Measurements from ENCODE around the gene SERPINB3. TPM values are rescaled to one million over a fixed set of nuclear protein-coding genes. Genes with fewer than 3 reads are reported as not detected.

The SERPINB3 gene
- total RNA-seq, 4 donors from 2014 or later, result 7.3 to 66.5 (median 15.8) TPM

DNA sequence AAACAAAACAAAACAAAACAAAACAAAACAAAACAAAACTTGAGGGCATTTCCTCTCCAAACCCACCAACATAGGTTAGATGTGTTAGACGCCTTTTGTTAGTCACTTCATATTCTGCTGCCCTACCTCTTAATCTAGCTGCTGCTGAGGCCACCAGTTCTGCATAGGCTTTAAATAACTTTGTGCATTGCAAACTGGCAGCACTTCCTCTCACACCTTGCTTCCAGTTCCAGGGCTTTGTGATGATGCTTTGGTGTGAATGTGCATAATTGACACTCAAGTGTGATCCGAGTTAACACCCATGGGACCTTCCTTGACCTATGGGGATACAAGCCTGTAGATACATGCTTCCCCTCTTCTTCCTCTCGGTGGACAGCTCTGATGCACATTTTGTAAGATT lies 38.8 kb upstream of the SERPINB3 start:
- intact Hi-C loops (cut with DNase I; ENCODE audit: low total_unique reads), result no loop called here
- TF ChIP-seq, protein P1, sequence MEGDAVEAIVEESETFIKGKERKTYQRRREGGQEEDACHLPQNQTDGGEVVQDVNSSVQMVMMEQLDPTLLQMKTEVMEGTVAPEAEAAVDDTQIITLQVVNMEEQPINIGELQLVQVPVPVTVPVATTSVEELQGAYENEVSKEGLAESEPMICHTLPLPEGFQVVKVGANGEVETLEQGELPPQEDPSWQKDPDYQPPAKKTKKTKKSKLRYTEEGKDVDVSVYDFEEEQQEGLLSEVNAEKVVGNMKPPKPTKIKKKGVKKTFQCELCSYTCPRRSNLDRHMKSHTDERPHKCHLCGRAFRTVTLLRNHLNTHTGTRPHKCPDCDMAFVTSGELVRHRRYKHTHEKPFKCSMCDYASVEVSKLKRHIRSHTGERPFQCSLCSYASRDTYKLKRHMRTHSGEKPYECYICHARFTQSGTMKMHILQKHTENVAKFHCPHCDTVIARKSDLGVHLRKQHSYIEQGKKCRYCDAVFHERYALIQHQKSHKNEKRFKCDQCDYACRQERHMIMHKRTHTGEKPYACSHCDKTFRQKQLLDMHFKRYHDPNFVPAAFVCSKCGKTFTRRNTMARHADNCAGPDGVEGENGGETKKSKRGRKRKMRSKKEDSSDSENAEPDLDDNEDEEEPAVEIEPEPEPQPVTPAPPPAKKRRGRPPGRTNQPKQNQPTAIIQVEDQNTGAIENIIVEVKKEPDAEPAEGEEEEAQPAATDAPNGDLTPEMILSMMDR (IDR thresholded peaks at IDR 0.05), result no peak
- TF ChIP-seq POLR2A (IDR thresholded peaks at IDR 0.05), result no peak
- WGBS, 2 donors, result 72 to 81% methylated on average over 3 of the region's 3 CpGs

DNA sequence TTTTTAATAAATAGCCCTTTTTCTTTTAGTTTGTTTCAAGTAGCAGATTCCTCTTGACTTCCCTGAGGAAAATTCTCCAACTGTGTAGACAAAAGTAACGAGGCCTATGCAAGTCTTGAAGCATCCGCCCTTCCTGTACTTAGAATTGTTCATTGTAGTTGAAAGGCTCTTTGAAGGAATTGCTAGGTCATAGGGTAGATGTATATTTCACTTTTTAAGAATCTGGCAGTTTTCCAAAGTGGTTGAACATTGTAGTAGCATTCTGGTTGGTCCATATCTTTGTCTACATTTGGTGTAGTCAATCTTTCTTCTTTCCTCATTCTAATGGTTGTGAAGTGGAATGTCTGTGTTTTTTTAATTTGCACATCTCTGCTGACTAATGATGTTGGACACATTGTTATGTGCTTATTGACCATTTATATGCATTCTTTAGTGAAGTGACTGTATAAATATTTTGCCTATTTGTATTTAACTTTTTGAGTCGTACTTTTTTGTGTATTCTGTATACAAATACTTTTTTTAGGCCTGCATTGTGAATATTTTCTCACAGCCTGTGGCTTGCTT lies 35.5 kb upstream of the SERPINB3 start:
- WGBS, 2 donors, result 60 to 73% methylated on average over 3 of the region's 3 CpGs
- DNase-seq (ENCODE audit: low spot score in 2 of 2), result no peak
- TF ChIP-seq, protein P1 (IDR thresholded peaks at IDR 0.05), result no peak
- no peak for TF ChIP-seq POLR2A (IDR thresholded peaks at IDR 0.05)
- no peak overlapping the region for H3K4me3 ChIP-seq (ENCODE audit: low read depth, poor library complexity, severe bottlenecking)
- intact Hi-C loops (cut with DNase I; ENCODE audit: low total_unique reads), result no loop called here

More for the DNA sequence above, 38.8 kb upstream of the SERPINB3 start:
- DNase-seq (ENCODE audit: low spot score in 2 of 2), result no peak
- no peak overlapping the region for H3K4me3 ChIP-seq (ENCODE audit: low read depth, poor library complexity, severe bottlenecking)

DNA sequence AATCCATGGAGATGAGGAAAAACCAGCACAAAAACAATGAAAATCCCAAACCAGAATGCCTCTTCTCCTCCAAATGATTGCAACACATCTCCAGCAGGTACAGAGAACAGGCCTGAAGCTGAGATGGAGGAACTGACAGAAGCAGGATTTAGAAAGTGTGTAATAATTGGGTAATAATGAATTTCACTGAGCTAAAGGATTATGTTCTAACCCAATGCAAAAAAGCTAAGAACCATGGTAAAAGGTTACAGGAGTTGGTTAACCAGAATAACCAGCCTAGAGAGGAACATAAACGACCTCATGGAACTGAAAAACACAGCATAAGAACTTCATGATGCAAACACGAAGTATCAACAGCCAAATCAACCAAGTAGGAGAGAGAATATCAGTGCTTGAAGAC lies 27.4 kb upstream of the SERPINB3 start:
- intact Hi-C loops (cut with DNase I; ENCODE audit: low total_unique reads), result no loop called here
- 64 to 67% methylated on average over 2 of the region's 2 CpGs for WGBS, 2 donors
- H3K4me3 ChIP-seq (ENCODE audit: low read depth, poor library complexity, severe bottlenecking), result no peak overlapping the region
- no peak for DNase-seq (ENCODE audit: low spot score in 2 of 2)
- no peak for TF ChIP-seq POLR2A (IDR thresholded peaks at IDR 0.05)
- TF ChIP-seq, protein P1 (IDR thresholded peaks at IDR 0.05), result no peak

DNA sequence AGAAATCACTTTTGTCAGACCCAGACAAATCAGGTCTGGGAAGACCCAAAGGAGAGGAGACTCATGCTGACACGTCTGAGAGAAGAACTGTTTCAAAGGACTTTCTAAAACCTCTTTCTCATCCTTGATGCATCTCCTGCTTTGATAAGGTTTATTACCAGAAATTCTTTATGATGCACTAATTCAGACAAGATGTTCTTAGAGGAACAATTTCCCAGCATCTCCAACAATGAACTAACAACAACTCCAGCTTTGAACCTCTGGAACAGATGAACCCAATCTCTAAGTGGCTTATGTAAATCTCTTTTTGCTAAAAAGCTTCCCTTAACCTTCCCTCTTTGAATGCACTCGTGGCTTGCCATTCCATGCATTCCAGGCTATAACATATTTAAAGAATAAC lies 25.2 kb upstream of the SERPINB3 start:
- DNase-seq (ENCODE audit: low spot score in 2 of 2), result no peak
- TF ChIP-seq, protein P1 (IDR thresholded peaks at IDR 0.05), result no peak
- no peak for TF ChIP-seq POLR2A (IDR thresholded peaks at IDR 0.05)
- intact Hi-C loops (cut with DNase I; ENCODE audit: low total_unique reads), result no loop called here
- no peak overlapping the region for H3K4me3 ChIP-seq (ENCODE audit: low read depth, poor library complexity, severe bottlenecking)
- WGBS, 2 donors, result 47 to 53% methylated on average over 2 of the region's 2 CpGs

DNA sequence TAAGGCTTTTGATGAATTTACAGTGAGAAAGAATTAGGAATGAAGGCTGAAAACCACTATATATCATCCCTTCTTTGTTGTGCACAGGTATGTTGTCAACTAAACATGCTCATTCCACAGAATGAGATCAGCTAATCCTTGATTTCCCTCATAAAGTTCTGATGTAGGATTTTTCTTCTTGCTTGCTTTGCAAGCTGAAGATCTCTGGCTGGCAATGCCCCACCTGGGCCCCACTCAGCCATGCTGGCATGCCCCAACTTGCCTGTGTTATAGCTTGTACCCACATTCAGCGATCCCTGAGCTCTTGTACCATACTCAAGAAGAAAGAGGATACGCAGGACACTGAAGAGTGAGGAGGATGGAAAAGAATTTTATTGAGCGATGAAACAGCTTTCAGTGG lies 23.0 kb upstream of the SERPINB3 start:
- intact Hi-C loops (cut with DNase I; ENCODE audit: low total_unique reads), result no loop called here
- H3K4me3 ChIP-seq (ENCODE audit: low read depth, poor library complexity, severe bottlenecking), result no peak overlapping the region
- WGBS, 2 donors, result 78 to 84% methylated on average over 3 of the region's 3 CpGs
- DNase-seq (ENCODE audit: low spot score in 2 of 2), result no peak
- TF ChIP-seq, protein P1 (IDR thresholded peaks at IDR 0.05), result no peak
- no peak for TF ChIP-seq POLR2A (IDR thresholded peaks at IDR 0.05)

DNA sequence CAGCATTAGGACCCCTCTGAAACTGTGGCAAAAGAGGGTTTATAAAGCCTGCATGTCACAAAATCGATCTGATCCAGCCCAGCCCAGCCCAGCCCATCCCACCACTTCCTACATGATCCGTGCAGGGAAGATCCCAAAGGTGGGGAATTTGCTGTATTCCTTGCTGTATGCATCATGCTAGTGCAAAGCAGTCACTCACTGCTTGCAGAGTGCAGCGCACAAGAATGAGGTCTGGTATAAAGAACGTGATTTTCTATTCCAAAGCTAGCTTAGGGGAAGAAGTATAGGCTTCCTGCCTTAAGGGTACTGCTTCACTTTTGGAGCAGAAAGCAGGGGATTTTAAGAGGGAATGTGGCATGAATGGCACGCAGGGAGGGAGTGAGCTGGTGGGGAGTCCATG lies 22.2 kb upstream of the SERPINB3 start:
- DNase-seq (ENCODE audit: low spot score in 2 of 2), result no peak
- TF ChIP-seq, protein P1 (IDR thresholded peaks at IDR 0.05), result no peak
- no peak for TF ChIP-seq POLR2A (IDR thresholded peaks at IDR 0.05)
- H3K4me3 ChIP-seq (ENCODE audit: low read depth, poor library complexity, severe bottlenecking), result no peak overlapping the region
- intact Hi-C loops (cut with DNase I; ENCODE audit: low total_unique reads), result no loop called here
- 65 to 69% methylated on average over 5 of the region's 5 CpGs for WGBS, 2 donors
